ENCODE measurements around the gene TTLL5.

TTLL5 gene

DNA sequence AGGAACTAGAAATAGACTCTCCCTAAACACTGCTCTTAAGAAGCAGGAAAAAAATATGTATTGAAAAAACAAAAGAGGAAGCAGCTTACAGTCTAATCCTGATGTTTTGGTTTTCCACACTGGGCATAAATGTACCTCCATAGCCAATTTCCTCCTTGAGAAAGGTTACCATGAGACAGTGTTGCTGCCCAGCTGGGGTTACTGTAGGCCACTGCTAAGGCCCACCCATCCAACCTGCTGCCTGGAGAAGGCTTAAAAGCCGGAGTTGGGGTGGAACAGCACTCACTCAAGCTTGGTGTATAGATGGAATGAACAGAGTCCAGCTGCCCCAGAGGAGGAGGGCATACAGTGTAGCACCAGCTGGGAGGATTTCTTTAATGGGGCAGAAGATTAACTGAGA, 41.5 kb upstream of the TTLL5 start:
- no peak for DNase-seq (ENCODE audit: extremely low spot score)
- TF ChIP-seq HDGF (IDR thresholded peaks at IDR 0.05; ENCODE audit: borderline replicate concordance) (no peak), FOXA1 (IDR thresholded peaks at IDR 0.05) (no peak)
- CTCF ChIA-PET, result interaction anchor here (0.6 kb wide), 1 partner anchor 1960 kb away, joined by 3 read pairs; no protein-coding TSS in a partner anchor
- POLR2A ChIA-PET, result no interaction called here

DNA sequence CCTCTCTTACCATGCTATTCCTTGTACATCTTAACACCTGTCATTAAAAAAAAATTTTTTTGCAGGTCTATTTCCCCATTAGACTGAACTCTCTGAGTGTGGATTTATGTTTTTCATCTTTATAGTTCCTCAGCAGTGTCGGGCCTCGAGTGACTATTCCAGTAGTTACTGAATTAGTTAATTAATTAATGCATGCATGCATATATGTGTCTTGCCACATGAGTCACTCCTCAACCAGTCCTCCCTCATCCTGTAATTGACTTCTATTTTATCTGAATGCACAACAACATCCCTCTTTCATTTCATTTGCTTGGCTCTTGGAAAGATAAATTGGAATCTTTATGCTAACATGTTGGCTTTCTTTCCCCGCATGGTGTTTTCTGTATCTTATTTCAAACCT, 36.0 kb upstream of the TTLL5 start:
- ChIA-PET CTCF (no interaction called here), POLR2A (no interaction called here)
- DNase-seq (ENCODE audit: extremely low spot score), result no peak
- TF ChIP-seq FOXA1 (IDR thresholded peaks at IDR 0.05) (no peak), HDGF (IDR thresholded peaks at IDR 0.05; ENCODE audit: borderline replicate concordance) (no peak), ELF4 (IDR thresholded peaks at IDR 0.05) (no peak), BHLHE40 (IDR thresholded peaks at IDR 0.05; ENCODE audit: borderline replicate concordance) (no peak), SP1 (IDR thresholded peaks at IDR 0.05) (no peak), ARNT (IDR thresholded peaks at IDR 0.05) (no peak), LEF1 (IDR thresholded peaks at IDR 0.05; ENCODE audit: borderline replicate concordance) (no peak), ZNF384 (IDR thresholded peaks at IDR 0.05) (no peak), FOXM1 (IDR thresholded peaks at IDR 0.05; ENCODE audit: borderline replicate concordance) (no peak), CTBP1 (IDR thresholded peaks at IDR 0.05; ENCODE audit: borderline replicate concordance) (no peak), TARDBP (IDR thresholded peaks at IDR 0.05) (no peak), NFRKB (IDR thresholded peaks at IDR 0.05) (no peak), PKNOX1 (IDR thresholded peaks at IDR 0.05) (no peak), L3MBTL2 (conservative IDR thresholded peaks at IDR 0.05) (no peak), SUZ12 (IDR thresholded peaks at IDR 0.05) (no peak), FOXK2 (IDR thresholded peaks at IDR 0.05) (no peak)

DNA sequence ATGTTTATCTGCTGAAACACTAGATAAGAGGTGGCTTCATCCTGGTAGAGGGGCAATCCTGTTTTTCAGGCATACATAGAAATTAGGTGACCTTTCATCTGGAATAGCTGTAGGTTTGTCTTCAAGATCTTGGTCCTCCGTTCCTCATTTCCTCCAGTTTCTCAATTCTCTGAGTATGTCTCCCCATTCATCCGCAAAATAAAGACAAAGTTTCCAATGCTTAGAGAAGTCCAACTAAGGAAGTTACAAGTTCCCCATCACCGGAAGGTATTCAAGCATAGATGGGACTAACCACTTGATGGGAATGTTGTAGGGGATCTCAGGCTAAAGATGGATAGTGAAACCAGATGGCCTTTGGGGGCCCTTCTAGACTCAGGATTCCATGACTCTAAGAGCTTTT, 34.6 kb upstream of the TTLL5 start:
- ChIA-PET CTCF (interaction anchor here (1.3 kb wide), 1 partner anchor 48 kb away, joined by 3 read pairs; the partner anchor contains the start of gene FLVCR2), POLR2A (no interaction called here)
- TF ChIP-seq FOXK2 (IDR thresholded peaks at IDR 0.05) (no peak), FOXA1 (IDR thresholded peaks at IDR 0.05) (no peak), L3MBTL2 (conservative IDR thresholded peaks at IDR 0.05) (no peak), CTBP1 (IDR thresholded peaks at IDR 0.05; ENCODE audit: borderline replicate concordance) (no peak), SUZ12 (IDR thresholded peaks at IDR 0.05) (no peak), NFRKB (IDR thresholded peaks at IDR 0.05) (no peak), HDGF (IDR thresholded peaks at IDR 0.05; ENCODE audit: borderline replicate concordance) (no peak), ZNF384 (IDR thresholded peaks at IDR 0.05) (no peak)
- no peak for DNase-seq (ENCODE audit: extremely low spot score)

DNA sequence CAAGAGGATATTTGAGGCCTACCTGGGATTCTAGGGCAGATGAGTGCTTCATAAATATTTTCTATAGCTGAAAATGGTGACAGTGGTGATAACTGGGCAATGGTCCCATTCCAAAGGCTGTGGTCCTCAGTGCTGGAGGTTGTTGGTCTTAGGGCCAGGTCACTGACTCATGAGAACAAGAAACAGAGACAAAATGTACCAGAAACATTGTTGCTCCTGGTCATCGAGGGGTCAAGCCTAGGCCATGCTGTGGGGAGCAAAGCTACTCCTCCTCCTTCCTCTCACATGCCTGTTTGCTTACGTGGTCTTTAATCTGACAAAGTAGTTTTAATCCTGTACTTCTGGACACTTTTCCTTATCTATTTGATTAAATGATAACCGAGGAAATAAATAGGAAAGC, 34.2 kb upstream of the TTLL5 start:
- no peak for DNase-seq (ENCODE audit: extremely low spot score)
- CTCF ChIA-PET, result interaction anchor here (1.3 kb wide), 1 partner anchor 49 kb away, joined by 3 read pairs; the partner anchor contains the start of gene FLVCR2
- no peak for TF ChIP-seq FOXM1 (IDR thresholded peaks at IDR 0.05; ENCODE audit: borderline replicate concordance)
- no peak for TF ChIP-seq BHLHE40 (IDR thresholded peaks at IDR 0.05; ENCODE audit: borderline replicate concordance)
- no peak for TF ChIP-seq TARDBP (IDR thresholded peaks at IDR 0.05)
- TF ChIP-seq PKNOX1 (IDR thresholded peaks at IDR 0.05), result no peak
- TF ChIP-seq SP1 (IDR thresholded peaks at IDR 0.05), result no peak
- TF ChIP-seq ARNT (IDR thresholded peaks at IDR 0.05), result no peak
- TF ChIP-seq NFRKB (IDR thresholded peaks at IDR 0.05), result no peak
- TF ChIP-seq LEF1 (IDR thresholded peaks at IDR 0.05; ENCODE audit: borderline replicate concordance), result no peak
- no peak for TF ChIP-seq CTBP1 (IDR thresholded peaks at IDR 0.05; ENCODE audit: borderline replicate concordance)
- TF ChIP-seq ZNF384 (IDR thresholded peaks at IDR 0.05), result no peak
- no peak for TF ChIP-seq FOXA1 (IDR thresholded peaks at IDR 0.05)
- TF ChIP-seq FOXK2 (IDR thresholded peaks at IDR 0.05), result no peak
- TF ChIP-seq L3MBTL2 (conservative IDR thresholded peaks at IDR 0.05), result no peak
- TF ChIP-seq HDGF (IDR thresholded peaks at IDR 0.05; ENCODE audit: borderline replicate concordance), result no peak
- TF ChIP-seq SUZ12 (IDR thresholded peaks at IDR 0.05), result no peak
- POLR2A ChIA-PET, result no interaction called here

- ChIA-PET CTCF (interaction anchor here (0.6 to 1.3 kb wide), 2 partner anchors 49 to 766 kb away, joined by 3 read pairs; partner anchors contain the start of gene FLVCR2), POLR2A (no interaction called here)
- DNase-seq (ENCODE audit: extremely low spot score), result no peak
- TF ChIP-seq ARNT (IDR thresholded peaks at IDR 0.05), result no peak
- TF ChIP-seq CTBP1 (IDR thresholded peaks at IDR 0.05; ENCODE audit: borderline replicate concordance), result no peak
Observed at GRCh38 chr14:75627406-75627805, 33.6 kb upstream of the TTLL5 start.

GRCh38 chr14:75628816-75629215, 32.2 kb upstream of the TTLL5 start:
- POLR2A ChIA-PET, result no interaction called here
- TF ChIP-seq PKNOX1 (IDR thresholded peaks at IDR 0.05) (no peak), SP1 (IDR thresholded peaks at IDR 0.05) (no peak), LEF1 (IDR thresholded peaks at IDR 0.05; ENCODE audit: borderline replicate concordance) (no peak), SUZ12 (IDR thresholded peaks at IDR 0.05) (no peak), ARNT (IDR thresholded peaks at IDR 0.05) (no peak)
- no peak for DNase-seq (ENCODE audit: extremely low spot score)
- CTCF ChIA-PET, result no interaction called here

Measured in HEK293T (cell line).